ENCODE results near the gene TUBB1. TPM values are rescaled to one million over a fixed set of nuclear protein-coding genes. Genes with fewer than 3 reads are reported as not detected.

TUBB1 gene
- total and polyA plus RNA-seq, 2 of the 13 experiments (the other 11 are each of a cell fraction or from before 2014, with no cell fraction given) = 0.11 to 57.6 TPM

DNA sequence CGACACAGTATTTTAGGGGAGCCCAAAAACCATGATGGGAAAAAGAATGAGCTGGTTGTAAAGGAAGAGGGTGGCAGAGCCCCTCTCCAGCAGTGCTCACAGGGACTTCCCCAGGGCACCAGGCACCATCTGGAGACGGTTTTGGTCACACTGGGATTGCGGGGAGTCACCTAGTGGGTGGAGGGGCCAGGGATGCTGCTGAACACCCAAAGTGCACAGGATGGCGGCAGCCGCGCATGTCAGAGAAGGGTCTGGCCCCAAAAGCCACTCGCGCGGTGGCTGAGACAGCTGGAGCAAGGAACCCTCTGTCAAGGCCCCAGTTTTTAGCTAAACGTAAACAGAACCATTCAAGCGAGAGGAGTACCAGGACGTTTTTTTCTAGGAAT lies 23.0 kb upstream of the TUBB1 start (continued):
- TF ChIP-seq, protein P1, sequence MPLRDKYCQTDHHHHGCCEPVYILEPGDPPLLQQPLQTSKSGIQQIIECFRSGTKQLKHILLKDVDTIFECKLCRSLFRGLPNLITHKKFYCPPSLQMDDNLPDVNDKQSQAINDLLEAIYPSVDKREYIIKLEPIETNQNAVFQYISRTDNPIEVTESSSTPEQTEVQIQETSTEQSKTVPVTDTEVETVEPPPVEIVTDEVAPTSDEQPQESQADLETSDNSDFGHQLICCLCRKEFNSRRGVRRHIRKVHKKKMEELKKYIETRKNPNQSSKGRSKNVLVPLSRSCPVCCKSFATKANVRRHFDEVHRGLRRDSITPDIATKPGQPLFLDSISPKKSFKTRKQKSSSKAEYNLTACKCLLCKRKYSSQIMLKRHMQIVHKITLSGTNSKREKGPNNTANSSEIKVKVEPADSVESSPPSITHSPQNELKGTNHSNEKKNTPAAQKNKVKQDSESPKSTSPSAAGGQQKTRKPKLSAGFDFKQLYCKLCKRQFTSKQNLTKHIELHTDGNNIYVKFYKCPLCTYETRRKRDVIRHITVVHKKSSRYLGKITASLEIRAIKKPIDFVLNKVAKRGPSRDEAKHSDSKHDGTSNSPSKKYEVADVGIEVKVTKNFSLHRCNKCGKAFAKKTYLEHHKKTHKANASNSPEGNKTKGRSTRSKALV (CRISPR knock-in tag; IDR thresholded peaks at IDR 0.05) = no peak
- TF ChIP-seq ZFY (CRISPR knock-in tag; IDR thresholded peaks at IDR 0.05) = no peak
- no peak for TF ChIP-seq ZFP62 (CRISPR knock-in tag; IDR thresholded peaks at IDR 0.05)
- TF ChIP-seq HES4 (CRISPR knock-in tag; IDR thresholded peaks at IDR 0.05; ENCODE audit: borderline replicate concordance) = no peak
- TF ChIP-seq ZNF883 (CRISPR knock-in tag; IDR thresholded peaks at IDR 0.05; ENCODE audit: not compliant biosample characterization) = no peak
- TF ChIP-seq ZNF792 (CRISPR knock-in tag; IDR thresholded peaks at IDR 0.05) = no peak
- TF ChIP-seq TOPORS (CRISPR knock-in tag; IDR thresholded peaks at IDR 0.05) = no peak
- no peak for TF ChIP-seq MEF2D (CRISPR knock-in tag; IDR thresholded peaks at IDR 0.05)
- TF ChIP-seq, protein P2, sequence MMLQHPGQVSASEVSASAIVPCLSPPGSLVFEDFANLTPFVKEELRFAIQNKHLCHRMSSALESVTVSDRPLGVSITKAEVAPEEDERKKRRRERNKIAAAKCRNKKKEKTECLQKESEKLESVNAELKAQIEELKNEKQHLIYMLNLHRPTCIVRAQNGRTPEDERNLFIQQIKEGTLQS (CRISPR knock-in tag; IDR thresholded peaks at IDR 0.05) = no peak
- no peak for TF ChIP-seq FOSL1 (CRISPR knock-in tag; IDR thresholded peaks at IDR 0.05; ENCODE audit: borderline replicate concordance)
- no peak for TF ChIP-seq ZMYM4 (CRISPR knock-in tag; IDR thresholded peaks at IDR 0.05)
- TF ChIP-seq AGO1 (IDR thresholded peaks at IDR 0.05; ENCODE audit: low read depth, low read length, poor library complexity, severe bottlenecking) = peak; percentile 15
- TF ChIP-seq, protein P3, sequence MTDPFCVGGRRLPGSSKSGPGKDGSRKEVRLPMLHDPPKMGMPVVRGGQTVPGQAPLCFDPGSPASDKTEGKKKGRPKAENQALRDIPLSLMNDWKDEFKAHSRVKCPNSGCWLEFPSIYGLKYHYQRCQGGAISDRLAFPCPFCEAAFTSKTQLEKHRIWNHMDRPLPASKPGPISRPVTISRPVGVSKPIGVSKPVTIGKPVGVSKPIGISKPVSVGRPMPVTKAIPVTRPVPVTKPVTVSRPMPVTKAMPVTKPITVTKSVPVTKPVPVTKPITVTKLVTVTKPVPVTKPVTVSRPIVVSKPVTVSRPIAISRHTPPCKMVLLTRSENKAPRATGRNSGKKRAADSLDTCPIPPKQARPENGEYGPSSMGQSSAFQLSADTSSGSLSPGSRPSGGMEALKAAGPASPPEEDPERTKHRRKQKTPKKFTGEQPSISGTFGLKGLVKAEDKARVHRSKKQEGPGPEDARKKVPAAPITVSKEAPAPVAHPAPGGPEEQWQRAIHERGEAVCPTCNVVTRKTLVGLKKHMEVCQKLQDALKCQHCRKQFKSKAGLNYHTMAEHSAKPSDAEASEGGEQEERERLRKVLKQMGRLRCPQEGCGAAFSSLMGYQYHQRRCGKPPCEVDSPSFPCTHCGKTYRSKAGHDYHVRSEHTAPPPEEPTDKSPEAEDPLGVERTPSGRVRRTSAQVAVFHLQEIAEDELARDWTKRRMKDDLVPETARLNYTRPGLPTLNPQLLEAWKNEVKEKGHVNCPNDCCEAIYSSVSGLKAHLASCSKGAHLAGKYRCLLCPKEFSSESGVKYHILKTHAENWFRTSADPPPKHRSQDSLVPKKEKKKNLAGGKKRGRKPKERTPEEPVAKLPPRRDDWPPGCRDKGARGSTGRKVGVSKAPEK (CRISPR knock-in tag; IDR thresholded peaks at IDR 0.05; ENCODE audit: borderline replicate concordance) = 0 out of 2 replicates have a peak, but pooled peaks have one; percentile 29
- TF ChIP-seq SPEN (CRISPR knock-in tag; IDR thresholded peaks at IDR 0.05; ENCODE audit: low read depth) = no peak
- TF ChIP-seq, protein P4, sequence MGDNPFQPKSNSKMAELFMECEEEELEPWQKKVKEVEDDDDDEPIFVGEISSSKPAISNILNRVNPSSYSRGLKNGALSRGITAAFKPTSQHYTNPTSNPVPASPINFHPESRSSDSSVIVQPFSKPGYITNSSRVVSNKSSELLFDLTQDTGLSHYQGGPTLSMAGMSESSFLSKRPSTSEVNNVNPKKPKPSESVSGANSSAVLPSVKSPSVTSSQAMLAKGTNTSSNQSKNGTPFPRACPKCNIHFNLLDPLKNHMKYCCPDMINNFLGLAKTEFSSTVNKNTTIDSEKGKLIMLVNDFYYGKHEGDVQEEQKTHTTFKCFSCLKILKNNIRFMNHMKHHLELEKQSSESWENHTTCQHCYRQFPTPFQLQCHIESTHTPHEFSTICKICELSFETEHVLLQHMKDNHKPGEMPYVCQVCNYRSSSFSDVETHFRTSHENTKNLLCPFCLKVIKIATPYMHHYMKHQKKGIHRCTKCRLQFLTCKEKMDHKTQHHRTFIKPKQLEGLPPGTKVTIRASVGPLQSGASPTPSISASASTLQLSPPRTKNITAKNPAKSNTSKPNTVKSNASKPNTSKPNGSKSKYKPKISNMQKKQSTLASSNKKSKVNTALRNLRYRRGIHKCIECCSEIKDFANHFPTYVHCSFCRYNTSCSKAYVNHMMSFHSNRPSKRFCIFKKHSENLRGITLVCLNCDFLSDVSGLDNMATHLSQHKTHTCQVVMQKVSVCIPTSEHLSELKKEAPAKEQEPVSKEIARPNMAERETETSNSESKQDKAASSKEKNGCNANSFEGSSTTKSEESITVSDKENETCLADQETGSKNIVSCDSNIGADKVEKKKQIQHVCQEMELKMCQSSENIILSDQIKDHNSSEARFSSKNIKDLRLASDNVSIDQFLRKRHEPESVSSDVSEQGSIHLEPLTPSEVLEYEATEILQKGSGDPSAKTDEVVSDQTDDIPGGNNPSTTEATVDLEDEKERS (CRISPR knock-in tag; IDR thresholded peaks at IDR 0.05) = peak; percentile 44; the same call in 1 of the 2 replicates
- TF ChIP-seq, protein P5, sequence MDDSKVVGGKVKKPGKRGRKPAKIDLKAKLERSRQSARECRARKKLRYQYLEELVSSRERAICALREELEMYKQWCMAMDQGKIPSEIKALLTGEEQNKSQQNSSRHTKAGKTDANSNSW (CRISPR knock-in tag; IDR thresholded peaks at IDR 0.05; ENCODE audit: borderline replicate concordance) = no peak
- TF ChIP-seq CHD4 (IDR thresholded peaks at IDR 0.05; ENCODE audit: borderline replicate concordance, low read length) = no peak
- no peak for TF ChIP-seq ZNF713 (CRISPR knock-in tag; IDR thresholded peaks at IDR 0.05)
- no peak for TF ChIP-seq ZNF550 (CRISPR knock-in tag; IDR thresholded peaks at IDR 0.05; ENCODE audit: borderline replicate concordance)
- no peak for TF ChIP-seq ISL2 (CRISPR knock-in tag; IDR thresholded peaks at IDR 0.05)
- no peak for TF ChIP-seq ZNF850 (CRISPR knock-in tag; conservative IDR thresholded peaks at IDR 0.05)
- no peak for TF ChIP-seq KAT7 (CRISPR knock-in tag; IDR thresholded peaks at IDR 0.05; ENCODE audit: borderline replicate concordance)
